Mesothelial cell of epicardium (in vitro differentiated cells): ENCODE results near the gene SAMD14. TPM values are rescaled to one million over a fixed set of nuclear protein-coding genes. Genes with fewer than 3 reads are reported as not detected.

Source experiments
- DNase-seq, 2 experiments: peaks; one replicate each; pipeline ENCODE4 v3.0.0; 2021; ENCODE audit warnings: low spot score in 2 of 2; ENCODE audit not compliant: unreplicated experiment in 2 of 2
- H3K27ac Mint-ChIP-seq: 2 replicates; pipeline ENCODE4 v1.8.0; 2021; ENCODE audit warnings: mixed read lengths
- H3K27me3 Mint-ChIP-seq: 2 replicates; pipeline ENCODE4 v1.8.0; 2021; ENCODE audit warnings: low read depth, mixed read lengths
- H3K36me3 Mint-ChIP-seq: 2 replicates; pipeline ENCODE4 v1.8.0; 2021; ENCODE audit warnings: mixed read lengths
- H3K4me1 Mint-ChIP-seq: 2 replicates; pipeline ENCODE4 v1.8.0; 2021; ENCODE audit warnings: mixed read lengths
- H3K4me3 Mint-ChIP-seq: 2 replicates; pipeline ENCODE4 v1.8.0; 2021; ENCODE audit warnings: mild to moderate bottlenecking, moderate library complexity, mixed read lengths
- H3K9me3 Mint-ChIP-seq: 2 replicates; pipeline ENCODE4 v1.8.0; 2021; ENCODE audit warnings: mixed read lengths
- total RNA-seq: library from RNA; stranded (reverse); gene quantifications from 3 replicates; pipeline ENCODE4 v1.2.1, GENCODE V29; 2021
- TF ChIP-seq, protein P1 (sequence below): fragments of 200-600 bp; sonication (generic); IDR thresholded peaks from one replicate; pipeline ENCODE4 v1.5.0; 2021; ENCODE audit warnings: antibody characterized with exemption; ENCODE audit not compliant: unreplicated experiment

SAMD14 gene
- total RNA-seq, 1 donor from 2014 or later = 19.4 TPM

DNA sequence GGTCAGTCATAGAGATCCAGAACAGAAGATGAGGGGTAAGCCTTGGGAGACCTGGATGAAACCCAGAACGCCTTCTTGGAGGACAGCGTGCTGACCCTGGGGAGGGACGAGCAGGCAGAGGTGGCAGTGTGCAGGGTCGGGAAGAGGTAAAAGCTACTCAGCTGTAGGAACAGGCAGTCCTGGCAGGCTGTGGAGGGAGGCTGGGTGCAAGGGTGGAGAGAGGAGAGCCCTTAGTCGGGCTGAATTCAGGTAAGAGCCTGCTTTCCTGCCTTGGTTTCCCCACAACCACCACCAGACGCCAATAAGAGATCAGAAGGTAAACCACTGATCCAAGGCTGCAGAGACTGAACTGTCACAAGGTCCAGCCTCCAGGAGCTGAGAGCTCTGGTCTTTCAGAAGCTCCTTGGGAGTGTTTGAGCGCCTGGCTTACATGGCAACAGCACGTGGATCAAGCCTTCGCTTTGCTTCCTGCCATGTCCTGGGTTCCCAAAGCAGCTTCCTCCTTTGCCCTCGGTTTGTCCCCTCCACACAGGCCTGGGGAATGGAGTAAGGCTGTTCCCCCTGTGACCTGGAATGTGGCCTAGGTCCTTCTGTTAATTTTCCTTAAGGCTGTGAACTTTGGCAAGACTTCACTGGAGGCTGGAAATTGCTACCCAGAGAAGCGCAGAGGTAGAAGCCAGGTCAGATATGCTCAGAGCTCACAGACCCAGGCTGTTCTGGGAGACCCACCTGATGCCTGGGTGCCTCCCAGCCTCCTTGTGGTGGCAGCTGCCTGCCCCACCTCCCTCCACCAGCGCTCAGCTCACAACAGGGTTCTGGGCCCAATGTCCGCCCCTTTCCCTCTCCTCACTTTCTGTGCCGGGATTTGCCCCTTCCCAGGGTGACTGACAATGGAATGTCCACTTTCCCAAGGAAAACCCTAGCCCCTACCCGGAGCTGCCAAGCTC, 38.7 kb downstream of the SAMD14 start:
- peaks cover 6% of the 10 kb centered on the region for H3K36me3 Mint-ChIP-seq
- DNase-seq = no peak
- TF ChIP-seq, protein P1, sequence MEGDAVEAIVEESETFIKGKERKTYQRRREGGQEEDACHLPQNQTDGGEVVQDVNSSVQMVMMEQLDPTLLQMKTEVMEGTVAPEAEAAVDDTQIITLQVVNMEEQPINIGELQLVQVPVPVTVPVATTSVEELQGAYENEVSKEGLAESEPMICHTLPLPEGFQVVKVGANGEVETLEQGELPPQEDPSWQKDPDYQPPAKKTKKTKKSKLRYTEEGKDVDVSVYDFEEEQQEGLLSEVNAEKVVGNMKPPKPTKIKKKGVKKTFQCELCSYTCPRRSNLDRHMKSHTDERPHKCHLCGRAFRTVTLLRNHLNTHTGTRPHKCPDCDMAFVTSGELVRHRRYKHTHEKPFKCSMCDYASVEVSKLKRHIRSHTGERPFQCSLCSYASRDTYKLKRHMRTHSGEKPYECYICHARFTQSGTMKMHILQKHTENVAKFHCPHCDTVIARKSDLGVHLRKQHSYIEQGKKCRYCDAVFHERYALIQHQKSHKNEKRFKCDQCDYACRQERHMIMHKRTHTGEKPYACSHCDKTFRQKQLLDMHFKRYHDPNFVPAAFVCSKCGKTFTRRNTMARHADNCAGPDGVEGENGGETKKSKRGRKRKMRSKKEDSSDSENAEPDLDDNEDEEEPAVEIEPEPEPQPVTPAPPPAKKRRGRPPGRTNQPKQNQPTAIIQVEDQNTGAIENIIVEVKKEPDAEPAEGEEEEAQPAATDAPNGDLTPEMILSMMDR = no peak
- H3K4me1 Mint-ChIP-seq = peaks cover 11% of the 10 kb centered on the region
- no peaks in the 10 kb centered on the region for H3K9me3 Mint-ChIP-seq
- H3K27ac Mint-ChIP-seq = peak overlapping the region; percentile 50
- no peaks in the 10 kb centered on the region for H3K27me3 Mint-ChIP-seq
- no peak overlapping the region for H3K4me3 Mint-ChIP-seq

DNA sequence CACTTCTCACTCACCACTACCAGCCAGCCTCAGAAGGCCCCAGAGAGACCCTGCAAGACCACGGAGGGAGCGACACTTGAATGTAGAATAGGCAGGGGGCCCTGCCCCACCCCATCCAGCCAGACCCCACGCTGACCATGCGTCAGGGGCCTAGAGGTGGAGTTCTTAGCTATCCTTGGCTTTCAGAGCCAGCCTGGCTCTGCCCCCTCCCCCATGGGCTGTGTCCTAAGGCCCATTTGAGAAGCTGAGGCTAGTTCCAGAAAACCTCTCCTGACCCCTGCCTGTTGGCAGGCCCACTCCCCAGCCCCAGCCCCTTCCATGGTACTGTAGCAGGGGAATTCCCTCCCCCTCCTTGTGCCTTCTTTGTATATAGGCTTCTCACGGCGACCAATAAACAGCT, 39.9 kb downstream of the SAMD14 start:
- no peak for DNase-seq

DNA sequence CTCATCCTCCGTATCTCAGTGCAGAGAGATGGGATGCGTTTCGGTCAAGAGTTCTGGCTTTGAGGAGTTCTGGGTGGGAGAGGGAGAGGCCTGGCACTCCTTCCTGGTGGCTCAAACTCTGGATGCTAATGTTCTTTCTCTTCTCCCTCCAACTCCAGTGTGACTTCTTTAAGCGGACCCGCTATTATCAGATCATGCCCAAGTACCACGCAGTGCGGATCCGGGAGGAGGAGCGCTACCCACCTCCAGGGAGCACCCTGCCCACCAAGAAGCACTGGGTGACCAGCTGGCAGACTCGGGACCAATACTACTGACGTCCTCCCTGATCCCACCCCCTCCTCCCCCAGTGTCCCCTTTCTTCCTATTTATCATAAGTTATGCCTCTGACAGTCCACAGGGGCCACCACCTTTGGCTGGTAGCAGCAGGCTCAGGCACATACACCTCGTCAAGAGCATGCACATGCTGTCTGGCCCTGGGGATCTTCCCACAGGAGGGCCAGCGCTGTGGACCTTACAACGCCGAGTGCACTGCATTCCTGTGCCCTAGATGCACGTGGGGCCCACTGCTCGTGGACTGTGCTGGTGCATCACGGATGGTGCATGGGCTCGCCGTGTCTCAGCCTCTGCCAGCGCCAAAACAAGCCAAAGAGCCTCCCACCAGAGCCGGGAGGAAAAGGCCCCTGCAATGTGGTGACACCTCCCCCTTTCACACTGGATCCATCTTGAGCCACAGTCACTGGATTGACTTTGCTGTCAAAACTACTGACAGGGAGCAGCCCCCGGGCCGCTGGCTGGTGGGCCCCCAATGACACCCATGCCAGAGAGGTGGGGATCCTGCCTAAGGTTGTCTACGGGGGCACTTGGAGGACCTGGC, 40.8 kb downstream of the SAMD14 start:
- H3K4me3 Mint-ChIP-seq = no peak overlapping the region
- H3K4me1 Mint-ChIP-seq = no peaks in the 10 kb centered on the region
- DNase-seq = no peak
- peaks cover 9% of the 10 kb centered on the region for H3K36me3 Mint-ChIP-seq
- TF ChIP-seq, protein P1 = no peak
- no peak overlapping the region for H3K27ac Mint-ChIP-seq
- H3K27me3 Mint-ChIP-seq = no peaks in the 10 kb centered on the region
- no peaks in the 10 kb centered on the region for H3K9me3 Mint-ChIP-seq

More for the DNA sequence above, 39.9 kb downstream of the SAMD14 start:
- Mint-ChIP-seq H3K4me3 (no peak overlapping the region), H3K4me1 (peaks cover under 1% of the 10 kb centered on the region), H3K36me3 (peaks cover 6% of the 10 kb centered on the region), H3K27ac (no peak overlapping the region), H3K27me3 (no peaks in the 10 kb centered on the region), H3K9me3 (no peaks in the 10 kb centered on the region)
- TF ChIP-seq, protein P1 = no peak

DNA sequence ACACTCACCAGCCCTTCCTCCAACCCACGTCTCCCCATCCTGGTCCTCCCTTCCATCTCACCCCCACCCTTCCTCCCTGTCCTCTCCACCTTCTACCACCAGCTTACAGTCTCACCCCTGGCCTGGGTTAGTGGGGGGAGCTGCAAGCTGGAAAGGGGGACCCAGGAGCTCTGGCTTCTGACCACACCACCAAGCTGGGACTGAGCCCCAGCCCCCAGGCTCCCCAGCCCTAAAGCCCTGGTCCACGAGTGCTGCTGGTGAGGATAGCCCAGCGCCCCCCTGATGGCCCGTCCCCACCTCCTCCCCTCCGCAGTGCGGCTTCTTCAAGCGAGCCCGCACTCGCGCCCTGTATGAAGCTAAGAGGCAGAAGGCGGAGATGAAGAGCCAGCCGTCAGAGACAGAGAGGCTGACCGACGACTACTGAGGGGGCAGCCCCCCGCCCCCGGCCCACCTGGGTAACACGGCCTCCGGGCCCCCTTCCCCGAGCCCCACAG, 42.0 kb downstream of the SAMD14 start:
- Mint-ChIP-seq H3K36me3 (peaks cover 12% of the 10 kb centered on the region), H3K27me3 (no peaks in the 10 kb centered on the region), H3K27ac (no peak overlapping the region), H3K4me3 (no peak overlapping the region), H3K9me3 (no peaks in the 10 kb centered on the region), H3K4me1 (no peaks in the 10 kb centered on the region)
- DNase-seq = no peak
- TF ChIP-seq, protein P1 = no peak

DNA sequence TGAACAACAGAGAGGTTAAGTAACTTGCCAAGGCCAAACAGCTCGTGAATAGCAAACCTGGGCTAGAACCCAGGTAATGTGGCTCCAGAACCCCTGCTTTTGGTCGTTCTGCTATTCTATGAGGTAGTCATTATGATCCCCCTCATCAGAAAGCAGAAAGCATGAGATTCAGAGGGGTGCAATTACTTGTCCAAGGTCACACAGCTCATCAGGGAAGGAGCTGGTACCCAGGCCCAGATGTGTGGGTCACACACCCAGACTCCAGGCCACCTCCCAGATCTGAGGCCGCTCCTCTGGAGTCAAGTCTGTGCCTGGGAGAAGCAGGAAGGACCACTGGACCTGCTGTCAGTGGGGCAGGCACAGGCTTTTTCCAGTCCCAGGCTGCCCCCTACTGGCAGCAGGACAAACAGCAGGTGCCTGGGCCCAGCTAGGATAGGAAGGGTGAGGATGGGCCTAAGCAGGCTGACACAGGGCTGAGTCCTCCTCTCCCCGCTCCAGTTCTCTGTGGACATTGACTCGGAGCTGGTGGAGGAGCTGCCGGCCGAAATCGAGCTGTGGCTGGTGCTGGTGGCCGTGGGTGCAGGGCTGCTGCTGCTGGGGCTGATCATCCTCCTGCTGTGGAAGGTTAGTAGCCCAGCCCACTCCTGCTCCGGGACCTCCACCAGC, 42.6 kb downstream of the SAMD14 start:
- Mint-ChIP-seq H3K9me3 (no peaks in the 10 kb centered on the region), H3K4me3 (no peak overlapping the region), H3K4me1 (no peaks in the 10 kb centered on the region), H3K36me3 (peaks cover 18% of the 10 kb centered on the region), H3K27me3 (no peaks in the 10 kb centered on the region), H3K27ac (no peak overlapping the region)
- peak in 1 of 2 experiments; percentile 76 for DNase-seq
- TF ChIP-seq, protein P1 = peak; percentile 88
